ENCODE measurements around the gene KDM4B. TPM values are rescaled to one million over a fixed set of nuclear protein-coding genes. Genes with fewer than 3 reads are reported as not detected.

Gene KDM4B
- total and polyA plus RNA-seq, 2 of the 8 experiments (the other 6 are each of a cell fraction or from before 2014, with no cell fraction given), result 12.0 to 31.9 TPM

DNA sequence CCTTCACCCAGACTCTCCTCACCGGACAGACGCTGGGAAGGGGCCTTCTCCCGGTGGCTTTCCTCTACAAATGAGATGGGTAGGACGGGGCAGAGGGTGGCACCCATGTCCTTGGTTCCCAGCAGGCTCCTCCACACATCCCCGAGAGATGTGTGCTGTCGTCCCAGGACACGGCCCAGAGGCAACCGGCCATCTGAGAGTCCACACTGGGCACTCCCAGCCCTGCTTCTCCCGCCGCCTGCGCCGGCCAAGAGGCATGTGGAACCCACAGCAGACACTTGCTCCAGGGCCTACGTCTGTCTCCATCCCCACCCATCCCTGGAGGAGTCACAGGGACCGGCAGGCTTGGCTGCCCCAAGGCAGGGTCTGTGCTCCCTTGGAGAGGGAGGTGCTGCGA is 179.9 kb downstream of the KDM4B start:
- FAIRE-seq, result no peak
- Histone ChIP-seq H2BK12ac (ENCODE audit: low read depth, low read length) (no peak overlapping the region), H2AK5ac (ENCODE audit: low read depth, low read length) (no peak overlapping the region), H3K56ac (replicated peaks; ENCODE audit: insufficient read length, low read depth, low read length) (no peak overlapping the region), H3K36me3 (ENCODE audit: control insufficient read depth in 2 of 4, insufficient read depth in 4 of 4, low read length in 3 of 4) (peaks cover 0 to 7% (median 3%) of the 10 kb centered on the region in 4 experiments; a peak in 3 of 8 replicates), H3K4me2 (ENCODE audit: insufficient read depth in 1 of 2, low read depth in 2 of 2, low read length in 2 of 2) (no peak overlapping the region), H4K91ac (replicated peaks; ENCODE audit: insufficient read length, low read length) (no peak overlapping the region), H2BK120ac (replicated peaks; ENCODE audit: low read depth, low read length) (no peak overlapping the region), H2AFZ (ENCODE audit: low read length) (no peak overlapping the region), H3K23ac (ENCODE audit: insufficient read length) (no peak overlapping the region), H2BK5ac (ENCODE audit: low read depth, low read length) (no peak overlapping the region), H3K79me2 (ENCODE audit: control insufficient read depth in 1 of 2, insufficient read depth in 2 of 2, low read length in 2 of 2) (no peaks in the 10 kb centered on the region), H3K9me3 (ENCODE audit: insufficient read depth in 2 of 2, low read depth in 1 of 2, low read length in 1 of 2) (no peaks in the 10 kb centered on the region), H3K79me1 (ENCODE audit: low read depth, low read length) (no peaks in the 10 kb centered on the region), H3K14ac (ENCODE audit: insufficient read length) (no peak overlapping the region), H3K4me1 (replicated peaks in 1 of 4; ENCODE audit: control insufficient read depth in 3 of 4, insufficient read depth in 4 of 4, low read length in 3 of 4) (peaks cover 0 to 20% (median 11%) of the 10 kb centered on the region in 4 experiments; a peak in 5 of 7 replicates), H2BK15ac (ENCODE audit: low read length) (no peak overlapping the region), H4K20me1 (replicated peaks in 1 of 2; ENCODE audit: control insufficient read depth in 1 of 2, insufficient read depth in 2 of 2, low read length in 2 of 2) (no peaks in the 10 kb centered on the region), H3K23me2 (ENCODE audit: low read depth, low read length) (no peaks in the 10 kb centered on the region), H3K27ac (ENCODE audit: low read depth, low read length) (no peak overlapping the region), H4K8ac (ENCODE audit: extremely low read depth, insufficient read depth, low read length) (peak overlapping the region; percentile 23; the same call in 1 of the 2 replicates), H3K27me3 (replicated peaks in 1 of 4; ENCODE audit: control insufficient read depth in 3 of 4, extremely low read depth in 1 of 4, insufficient read depth in 3 of 4, low read length in 3 of 4) (no peaks in the 10 kb centered on the region), H4K5ac (ENCODE audit: insufficient read length, low read depth, low read length) (no peak overlapping the region), H3K9ac (replicated peaks in 1 of 4; ENCODE audit: extremely low read depth in 1 of 4, low read depth in 3 of 4, low read length in 3 of 4) (no peak overlapping the region), H3K4ac (replicated peaks; ENCODE audit: insufficient read length, low read depth, low read length) (no peak overlapping the region), H3K18ac (ENCODE audit: extremely low read depth, low read length) (no peak overlapping the region), H3K4me3 (ENCODE audit: extremely low read depth in 1 of 4, insufficient read depth in 2 of 4, low read depth in 3 of 4, low read length in 4 of 4) (no peak overlapping the region), H2BK20ac (ENCODE audit: low read length) (no peak overlapping the region)
- peak in 1 of 2 experiments; percentile 47 for DNase-seq (ENCODE audit: low read depth in 1 of 2, low spot score in 2 of 2)
- WGBS, 2 experiments (ENCODE audit: extremely low coverage in 1 of 2, insufficient coverage in 1 of 2, insufficient read length in 1 of 2, insufficient replicate concordance in 2 of 2, low coverage in 1 of 2, low lambda C conversion rate in 2 of 2, missing lambda C conversion rate in 1 of 2), result 92% methylated on average over 14 of the region's 15 CpGs; no CpG with 5 or more reads in 1 of the 2 experiments
- ChIA-PET CTCF (ENCODE audit: partially characterized antibody) (interaction anchor here (1.4 to 4.9 kb wide), 4 partner anchors 10 to 96 kb away, joined by 3 to 28 read pairs (median 14); no protein-coding TSS in a partner anchor), POLR2A (ENCODE audit: partially characterized antibody) (no interaction called here)
- no peak for TF ChIP-seq POLR2A (IDR thresholded peaks at IDR 0.05; ENCODE audit: control extremely low read depth in 1 of 2, low read depth in 2 of 2, low read length in 2 of 2)
- no peak for TF ChIP-seq SRF (IDR thresholded peaks at IDR 0.05; ENCODE audit: low read depth, low read length)
- no peak for TF ChIP-seq NRF1 (IDR thresholded peaks at IDR 0.05; ENCODE audit: low read depth, low read length)
- no peak for TF ChIP-seq EZH2 (IDR thresholded peaks at IDR 0.05; ENCODE audit: low read depth, low read length, severe bottlenecking)
- no peak for TF ChIP-seq RXRA (IDR thresholded peaks at IDR 0.05; ENCODE audit: insufficient read depth, low read depth, low read length)
- TF ChIP-seq RAD21 (IDR thresholded peaks at IDR 0.05 in 1 of 2, conservative IDR thresholded peaks at IDR 0.05 in 1 of 2; ENCODE audit: low read depth in 2 of 2, low read length in 2 of 2), result no peak
- TF ChIP-seq, protein P1, sequence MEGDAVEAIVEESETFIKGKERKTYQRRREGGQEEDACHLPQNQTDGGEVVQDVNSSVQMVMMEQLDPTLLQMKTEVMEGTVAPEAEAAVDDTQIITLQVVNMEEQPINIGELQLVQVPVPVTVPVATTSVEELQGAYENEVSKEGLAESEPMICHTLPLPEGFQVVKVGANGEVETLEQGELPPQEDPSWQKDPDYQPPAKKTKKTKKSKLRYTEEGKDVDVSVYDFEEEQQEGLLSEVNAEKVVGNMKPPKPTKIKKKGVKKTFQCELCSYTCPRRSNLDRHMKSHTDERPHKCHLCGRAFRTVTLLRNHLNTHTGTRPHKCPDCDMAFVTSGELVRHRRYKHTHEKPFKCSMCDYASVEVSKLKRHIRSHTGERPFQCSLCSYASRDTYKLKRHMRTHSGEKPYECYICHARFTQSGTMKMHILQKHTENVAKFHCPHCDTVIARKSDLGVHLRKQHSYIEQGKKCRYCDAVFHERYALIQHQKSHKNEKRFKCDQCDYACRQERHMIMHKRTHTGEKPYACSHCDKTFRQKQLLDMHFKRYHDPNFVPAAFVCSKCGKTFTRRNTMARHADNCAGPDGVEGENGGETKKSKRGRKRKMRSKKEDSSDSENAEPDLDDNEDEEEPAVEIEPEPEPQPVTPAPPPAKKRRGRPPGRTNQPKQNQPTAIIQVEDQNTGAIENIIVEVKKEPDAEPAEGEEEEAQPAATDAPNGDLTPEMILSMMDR (IDR thresholded peaks at IDR 0.05; ENCODE audit: control extremely low read depth in 1 of 3, insufficient read depth in 1 of 3, low read depth in 1 of 3, low read length in 3 of 3), result no peak
- no peak for TF ChIP-seq KDM1A (IDR thresholded peaks at IDR 0.05; ENCODE audit: borderline replicate concordance, low read length)
- TF ChIP-seq ASH2L (IDR thresholded peaks at IDR 0.05; ENCODE audit: low read length), result no peak
- TF ChIP-seq EP300 (IDR thresholded peaks at IDR 0.05; ENCODE audit: borderline replicate concordance in 1 of 2, low read depth in 2 of 2, low read length in 2 of 2), result no peak
- no peak for TF ChIP-seq SAP30 (IDR thresholded peaks at IDR 0.05; ENCODE audit: insufficient read depth, insufficient replicate concordance, low read length)
